ENCODE data around the gene DRD4.
"Not testable (repeated sequence)": the region's sequence is repeated elsewhere in the genome, so short reads cannot be mapped to it uniquely, and the experiment has no call there.

DRD4 gene

GRCh38 chr11:640021-640706 is 3.1 kb downstream of the DRD4 start:
- H3K9me3 ChIP-seq: no peaks in the 10 kb centered on the region
- H3K4me1 ChIP-seq: peaks cover 42% of the 10 kb centered on the region
- no peak overlapping the region for H3K27ac ChIP-seq
- H4K20me1 ChIP-seq: peaks cover 95% of the 10 kb centered on the region
- no peak overlapping the region for H3K9ac ChIP-seq
- peaks cover 62% of the 10 kb centered on the region for H3K27me3 ChIP-seq
- H3K4me3 ChIP-seq: peak overlapping the region; percentile 37; the same call in 1 of the 2 replicates
- H3K36me3 ChIP-seq: peaks cover 56% of the 10 kb centered on the region
- no peak for TF ChIP-seq Cebpa-rat (IDR thresholded peaks at IDR 0.05)
- H3K4me2 ChIP-seq: peak overlapping the region; percentile 89

DNA sequence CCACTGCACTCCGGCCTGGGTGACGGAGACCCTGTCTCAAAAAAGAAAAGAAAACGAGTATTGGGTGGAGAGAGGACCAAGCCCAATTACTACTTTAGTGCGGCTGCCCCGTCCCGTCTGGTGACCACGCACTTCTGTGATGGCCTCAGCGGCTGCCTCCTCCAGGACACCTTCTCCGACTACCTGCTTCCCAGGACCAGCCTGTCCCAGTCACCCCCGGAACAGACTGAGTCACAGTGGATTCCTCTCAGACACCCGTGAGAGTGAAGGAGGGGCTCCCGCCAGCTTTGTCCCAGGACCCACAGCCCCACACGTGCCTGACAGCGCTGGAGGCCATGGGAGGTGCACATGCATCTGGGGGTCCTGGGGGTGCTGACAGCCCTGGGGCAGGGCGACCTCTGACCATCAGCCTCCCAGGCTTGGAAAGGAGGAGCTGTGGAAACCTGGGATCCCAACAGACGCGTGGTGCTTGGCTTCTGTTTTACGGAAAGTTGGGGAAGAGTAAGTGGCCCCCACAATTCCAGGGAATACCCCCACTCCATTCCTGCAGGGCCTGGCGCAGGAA is 4.8 kb downstream of the DRD4 start:
- no peak overlapping the region for H3K27ac ChIP-seq
- no peak overlapping the region for H3K9ac ChIP-seq
- peaks cover 63% of the 10 kb centered on the region for H3K36me3 ChIP-seq
- no peak overlapping the region for H3K4me3 ChIP-seq
- no peak for TF ChIP-seq Cebpa-rat (IDR thresholded peaks at IDR 0.05)
- H3K4me1 ChIP-seq: peaks cover 59% of the 10 kb centered on the region
- H3K9me3 ChIP-seq: no peaks in the 10 kb centered on the region
- H3K4me2 ChIP-seq: no peak overlapping the region
- peaks cover 97% of the 10 kb centered on the region for H4K20me1 ChIP-seq
- peaks cover 54% of the 10 kb centered on the region for H3K27me3 ChIP-seq

- Histone ChIP-seq H3K9ac (no peak overlapping the region), H3K27ac (no peak overlapping the region), H3K27me3 (peaks cover 39% of the 10 kb centered on the region), H3K4me3 (no peak overlapping the region), H3K4me2 (no peak overlapping the region), H4K20me1 (peaks cover 90% of the 10 kb centered on the region), H3K36me3 (peaks cover 64% of the 10 kb centered on the region), H3K4me1 (peaks cover 66% of the 10 kb centered on the region), H3K9me3 (no peaks in the 10 kb centered on the region)
- TF ChIP-seq Cebpa-rat (IDR thresholded peaks at IDR 0.05): no peak
Measured at GRCh38 chr11:643366-643765, 6.3 kb downstream of the DRD4 start.

DNA sequence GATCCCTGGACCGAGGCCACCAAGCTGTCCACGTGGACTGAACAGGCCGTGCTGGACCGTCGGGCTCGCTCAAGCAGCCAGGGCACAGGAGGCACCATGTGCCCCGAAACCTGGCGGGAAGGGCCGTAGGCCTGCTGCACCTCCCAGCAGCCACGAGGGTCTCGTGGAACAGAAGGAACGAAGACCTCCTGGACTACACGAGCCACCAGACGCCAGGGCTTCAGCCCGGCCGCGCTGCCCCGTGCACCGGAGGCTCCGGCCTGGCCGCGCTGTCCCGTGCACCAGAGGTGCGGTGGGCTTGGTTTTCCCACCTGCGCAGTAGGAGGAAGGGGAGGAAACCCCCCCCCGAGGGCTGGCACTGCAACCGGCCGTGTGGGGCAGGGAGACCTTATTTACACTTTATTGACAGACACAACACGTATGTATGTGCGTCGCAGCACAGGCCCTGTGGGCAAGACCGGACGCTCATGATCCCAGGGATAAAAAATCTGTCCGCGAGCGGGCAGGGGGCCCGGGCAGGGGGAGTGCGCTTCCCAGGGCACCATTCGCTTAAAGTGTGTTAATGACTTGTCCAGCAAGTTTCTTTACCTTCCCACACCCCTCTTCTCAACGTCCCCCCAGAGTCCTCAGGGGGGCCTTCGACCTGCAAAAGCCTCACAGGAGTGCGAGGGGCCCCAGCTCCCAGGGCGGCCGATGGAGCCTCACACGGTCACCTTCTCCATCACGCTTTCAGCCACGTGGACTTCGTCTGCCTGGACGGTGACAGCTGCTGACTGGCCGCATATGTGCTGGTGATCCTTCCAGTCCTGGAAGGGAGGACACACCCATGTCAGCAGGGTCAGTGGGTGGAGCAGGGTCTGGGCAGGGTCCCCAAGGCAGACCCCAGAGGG is 7.0 kb downstream of the DRD4 start:
- peaks cover 83% of the 10 kb centered on the region for H4K20me1 ChIP-seq
- H3K4me3 ChIP-seq: no peak overlapping the region
- no peak overlapping the region for H3K27ac ChIP-seq
- H3K36me3 ChIP-seq: peaks cover 64% of the 10 kb centered on the region
- H3K4me2 ChIP-seq: no peak overlapping the region
- H3K9me3 ChIP-seq: no peaks in the 10 kb centered on the region
- peaks cover 32% of the 10 kb centered on the region for H3K27me3 ChIP-seq
- H3K4me1 ChIP-seq: peaks cover 62% of the 10 kb centered on the region
- no peak overlapping the region for H3K9ac ChIP-seq
- no peak for TF ChIP-seq Cebpa-rat (IDR thresholded peaks at IDR 0.05)

GRCh38 chr11:645536-645935 is 8.5 kb downstream of the DRD4 start:
- Histone ChIP-seq H4K20me1 (peaks cover 69% of the 10 kb centered on the region), H3K4me2 (peak overlapping the region; percentile 82), H3K9ac (no peak overlapping the region), H3K4me3 (no peak overlapping the region), H3K36me3 (peaks cover 77% of the 10 kb centered on the region), H3K27me3 (peaks cover 17% of the 10 kb centered on the region), H3K9me3 (no peaks in the 10 kb centered on the region), H3K4me1 (peaks cover 53% of the 10 kb centered on the region), H3K27ac (0 out of 2 replicates have a peak overlapping the region, but pooled peaks have one; percentile 9)
- no peak for TF ChIP-seq Cebpa-rat (IDR thresholded peaks at IDR 0.05)

- H3K4me3 ChIP-seq: no peak overlapping the region
- no peak overlapping the region for H3K9ac ChIP-seq
- peak overlapping the region; percentile 82 for H3K4me2 ChIP-seq
- peaks cover 80% of the 10 kb centered on the region for H3K36me3 ChIP-seq
- H4K20me1 ChIP-seq: peaks cover 62% of the 10 kb centered on the region
- H3K9me3 ChIP-seq: no peaks in the 10 kb centered on the region
- 0 out of 2 replicates have a peak overlapping the region, but pooled peaks have one; percentile 22 for H3K27ac ChIP-seq
- H3K27me3 ChIP-seq: peaks cover 11% of the 10 kb centered on the region
- TF ChIP-seq Cebpa-rat (IDR thresholded peaks at IDR 0.05): no peak
- H3K4me1 ChIP-seq: peaks cover 46% of the 10 kb centered on the region
Measured at GRCh38 chr11:646214-646613, 9.1 kb downstream of the DRD4 start.

DNA sequence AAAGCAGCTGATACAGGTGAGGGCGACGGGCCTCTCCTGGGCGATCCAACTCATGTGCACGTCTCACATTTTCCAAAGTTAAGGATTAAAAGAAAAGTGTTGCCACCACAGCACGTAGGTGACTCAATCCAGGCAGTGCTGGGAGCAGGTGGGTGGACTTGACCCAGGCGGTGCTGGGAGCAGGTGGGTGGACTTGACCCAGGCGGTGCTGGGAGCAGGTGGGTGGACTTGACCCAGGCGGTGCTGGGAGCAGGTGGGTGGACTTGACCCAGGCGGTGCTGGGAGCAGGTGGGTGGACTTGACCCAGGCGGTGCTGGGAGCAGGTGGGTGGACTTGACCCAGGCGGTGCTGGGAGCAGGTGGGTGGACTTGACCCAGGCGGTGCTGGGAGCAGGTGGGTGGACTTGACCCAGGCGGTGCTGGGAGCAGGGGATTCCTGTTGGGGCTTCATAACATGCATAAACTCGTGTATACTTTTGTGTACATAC is 10.6 kb downstream of the DRD4 start:
- H3K27me3 ChIP-seq, H3K4me3 ChIP-seq, H3K9ac ChIP-seq, H3K9me3 ChIP-seq, H3K27ac ChIP-seq, H3K4me2 ChIP-seq: not testable (repeated sequence)
- Histone ChIP-seq H3K4me1 (peaks cover 33% of the 10 kb centered on the region), H4K20me1 (peaks cover 47% of the 10 kb centered on the region), H3K36me3 (peaks cover 77% of the 10 kb centered on the region)

GRCh38 chr11:650482-650881 is 13.4 kb downstream of the DRD4 start:
- Histone ChIP-seq H3K36me3 (peaks cover 81% of the 10 kb centered on the region), H3K4me1 (peaks cover 21% of the 10 kb centered on the region), H3K4me2 (no peak overlapping the region), H3K27me3 (no peaks in the 10 kb centered on the region), H3K4me3 (no peak overlapping the region), H3K9me3 (no peaks in the 10 kb centered on the region), H3K27ac (no peak overlapping the region), H4K20me1 (peaks cover 37% of the 10 kb centered on the region), H3K9ac (no peak overlapping the region)
- no peak for TF ChIP-seq Cebpa-rat (IDR thresholded peaks at IDR 0.05)

- H3K4me1 ChIP-seq, H3K27ac ChIP-seq, H3K4me3 ChIP-seq, H3K4me2 ChIP-seq, H3K27me3 ChIP-seq, H3K9ac ChIP-seq, H3K9me3 ChIP-seq: not testable (repeated sequence)
- Histone ChIP-seq H4K20me1 (peaks cover 40% of the 10 kb centered on the region), H3K36me3 (peaks cover 95% of the 10 kb centered on the region)
Measured at GRCh38 chr11:653136-653535, 16.1 kb downstream of the DRD4 start.

- Histone ChIP-seq H3K27me3 (no peaks in the 10 kb centered on the region), H4K20me1 (peaks cover 47% of the 10 kb centered on the region), H3K9me3 (no peaks in the 10 kb centered on the region), H3K4me2 (no peak overlapping the region), H3K4me3 (no peak overlapping the region), H3K4me1 (no peaks in the 10 kb centered on the region), H3K9ac (no peak overlapping the region), H3K36me3 (peaks cover 96% of the 10 kb centered on the region), H3K27ac (no peak overlapping the region)
- TF ChIP-seq Cebpa-rat (IDR thresholded peaks at IDR 0.05): no peak
Measured at GRCh38 chr11:653837-654236, 16.8 kb downstream of the DRD4 start.

- Histone ChIP-seq H3K36me3 (peaks cover 96% of the 10 kb centered on the region), H4K20me1 (peaks cover 53% of the 10 kb centered on the region)
- H3K4me2 ChIP-seq, H3K4me1 ChIP-seq, H3K27ac ChIP-seq, H3K27me3 ChIP-seq, H3K9me3 ChIP-seq, H3K9ac ChIP-seq, H3K4me3 ChIP-seq: not testable (repeated sequence)
Measured at GRCh38 chr11:654444-654843, 17.4 kb downstream of the DRD4 start.

All from BLaER1 (cell line).